Measurements from ENCODE around the gene ZSCAN31. TPM values are rescaled to one million over a fixed set of nuclear protein-coding genes. Genes with fewer than 3 reads are reported as not detected.

Gene ZSCAN31
- total and polyA plus RNA-seq, 9 of the 15 experiments (the other 6 are each of a cell fraction or from before 2014, with no cell fraction given), result 3.9 to 12.1 (median 7.0) TPM

DNA sequence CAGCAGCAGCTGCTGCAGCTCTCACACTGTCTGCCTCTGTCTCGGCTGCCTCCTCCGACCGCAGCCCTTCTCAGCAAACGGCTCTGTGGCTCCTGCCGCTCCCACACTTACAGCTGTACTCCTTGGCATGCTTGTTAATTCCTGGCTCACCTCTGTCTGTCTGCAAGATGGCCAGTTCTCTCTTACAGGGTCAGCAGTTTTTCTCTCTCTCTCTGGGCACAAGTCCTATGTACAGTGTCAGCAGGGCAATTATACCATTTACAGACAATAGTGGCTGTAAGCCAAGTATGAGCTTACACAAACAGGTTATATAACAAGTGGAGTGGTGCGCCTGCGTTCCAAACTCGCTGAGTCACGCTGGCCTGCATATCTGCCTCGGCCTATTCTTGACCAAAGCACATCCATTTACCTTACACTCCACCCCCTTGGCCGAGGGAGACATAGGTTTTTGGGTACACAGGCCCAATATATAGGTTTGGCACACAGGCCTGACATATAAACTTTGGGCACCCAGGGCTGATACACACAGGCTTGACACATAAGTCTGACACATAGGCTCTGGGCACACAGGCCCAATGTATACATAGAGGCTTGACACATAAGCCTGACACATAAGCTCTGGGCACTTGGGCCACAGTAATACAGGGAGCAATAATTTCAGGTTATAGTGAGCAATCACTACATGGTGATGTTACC is 18.2 kb upstream of the ZSCAN31 start (continued):
- TF ChIP-seq TCF15 (CRISPR knock-in tag; IDR thresholded peaks at IDR 0.05), result peak; percentile 98
- TF ChIP-seq FIP1L1 (IDR thresholded peaks at IDR 0.05; ENCODE audit: low read depth, low read length, poor library complexity, severe bottlenecking), result no peak
- no peak for TF ChIP-seq CBX5 (IDR thresholded peaks at IDR 0.05; ENCODE audit: borderline replicate concordance, low read depth)
- TF ChIP-seq HLTF (IDR thresholded peaks at IDR 0.05), result no peak
- peak; percentile 28; the same call in 1 of the 2 replicates for TF ChIP-seq CTBP1 (IDR thresholded peaks at IDR 0.05; ENCODE audit: borderline replicate concordance)
- TF ChIP-seq, protein P1, sequence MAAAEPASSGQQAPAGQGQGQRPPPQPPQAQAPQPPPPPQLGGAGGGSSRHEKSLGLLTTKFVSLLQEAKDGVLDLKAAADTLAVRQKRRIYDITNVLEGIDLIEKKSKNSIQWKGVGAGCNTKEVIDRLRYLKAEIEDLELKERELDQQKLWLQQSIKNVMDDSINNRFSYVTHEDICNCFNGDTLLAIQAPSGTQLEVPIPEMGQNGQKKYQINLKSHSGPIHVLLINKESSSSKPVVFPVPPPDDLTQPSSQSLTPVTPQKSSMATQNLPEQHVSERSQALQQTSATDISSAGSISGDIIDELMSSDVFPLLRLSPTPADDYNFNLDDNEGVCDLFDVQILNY (CRISPR knock-in tag; IDR thresholded peaks at IDR 0.05), result no peak
- TF ChIP-seq, protein P2, sequence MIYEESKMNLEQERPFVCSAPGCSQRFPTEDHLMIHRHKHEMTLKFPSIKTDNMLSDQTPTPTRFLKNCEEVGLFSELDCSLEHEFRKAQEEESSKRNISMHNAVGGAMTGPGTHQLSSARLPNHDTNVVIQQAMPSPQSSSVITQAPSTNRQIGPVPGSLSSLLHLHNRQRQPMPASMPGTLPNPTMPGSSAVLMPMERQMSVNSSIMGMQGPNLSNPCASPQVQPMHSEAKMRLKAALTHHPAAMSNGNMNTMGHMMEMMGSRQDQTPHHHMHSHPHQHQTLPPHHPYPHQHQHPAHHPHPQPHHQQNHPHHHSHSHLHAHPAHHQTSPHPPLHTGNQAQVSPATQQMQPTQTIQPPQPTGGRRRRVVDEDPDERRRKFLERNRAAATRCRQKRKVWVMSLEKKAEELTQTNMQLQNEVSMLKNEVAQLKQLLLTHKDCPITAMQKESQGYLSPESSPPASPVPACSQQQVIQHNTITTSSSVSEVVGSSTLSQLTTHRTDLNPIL (CRISPR knock-in tag; IDR thresholded peaks at IDR 0.05), result peak; percentile 95
- TF ChIP-seq LARP7 (IDR thresholded peaks at IDR 0.05), result no peak
- TF ChIP-seq RHOXF2B (CRISPR knock-in tag; conservative IDR thresholded peaks at IDR 0.05), result peak; percentile 95
- TF ChIP-seq NR2F6 (CRISPR knock-in tag; IDR thresholded peaks at IDR 0.05), result peak; percentile 94; the same call in 1 of the 2 replicates
- TF ChIP-seq PCBP2 (IDR thresholded peaks at IDR 0.05; ENCODE audit: low read depth, low read length, poor library complexity, severe bottlenecking), result no peak
- peak; percentile 77 for TF ChIP-seq ZNF699 (CRISPR knock-in tag; IDR thresholded peaks at IDR 0.05; ENCODE audit: insufficient replicate concordance)
- TF ChIP-seq, protein P3, sequence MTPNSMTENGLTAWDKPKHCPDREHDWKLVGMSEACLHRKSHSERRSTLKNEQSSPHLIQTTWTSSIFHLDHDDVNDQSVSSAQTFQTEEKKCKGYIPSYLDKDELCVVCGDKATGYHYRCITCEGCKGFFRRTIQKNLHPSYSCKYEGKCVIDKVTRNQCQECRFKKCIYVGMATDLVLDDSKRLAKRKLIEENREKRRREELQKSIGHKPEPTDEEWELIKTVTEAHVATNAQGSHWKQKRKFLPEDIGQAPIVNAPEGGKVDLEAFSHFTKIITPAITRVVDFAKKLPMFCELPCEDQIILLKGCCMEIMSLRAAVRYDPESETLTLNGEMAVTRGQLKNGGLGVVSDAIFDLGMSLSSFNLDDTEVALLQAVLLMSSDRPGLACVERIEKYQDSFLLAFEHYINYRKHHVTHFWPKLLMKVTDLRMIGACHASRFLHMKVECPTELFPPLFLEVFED (CRISPR knock-in tag; conservative IDR thresholded peaks at IDR 0.05), result peak; percentile 98
- TF ChIP-seq ATF3 (IDR thresholded peaks at IDR 0.05), result peak; percentile 64; the same call in 1 of the 2 replicates
- TF ChIP-seq ATF3 (CRISPR knock-in tag; conservative IDR thresholded peaks at IDR 0.05), result no peak
- no peak for TF ChIP-seq EZH2 (IDR thresholded peaks at IDR 0.05; ENCODE audit: borderline replicate concordance, low read depth, low read length)
- TF ChIP-seq ZBTB11 (CRISPR knock-in tag; IDR thresholded peaks at IDR 0.05), result peak in 2 of 3 experiments; percentile 33 to 93; a peak in 2 of 6 replicates
- TF ChIP-seq HDAC8 (tag; IDR thresholded peaks at IDR 0.05), result peak; percentile 99
- peak; percentile 89 for TF ChIP-seq ZNF707 (CRISPR knock-in tag; conservative IDR thresholded peaks at IDR 0.05)

Measured in K562 (cell line).